IMR-90 (cell line): ENCODE data around the gene KIF21A.

Source experiments
- CTCF ChIP-seq: conservative IDR thresholded peaks from 2 replicates; pipeline ENCODE4 v1.5.1; 2012; ENCODE audit warnings: mild to moderate bottlenecking, low read depth, low read length, improper control_type of control experiment
- POLR2A ChIP-seq: IDR thresholded peaks from 2 replicates; pipeline ENCODE4 v1.6.1; 2012; ENCODE audit warnings: mild to moderate bottlenecking, low read depth, low read length

GRCh38 chr12:39476121-39476520 is 33.2 kb upstream of the KIF21A start:
- TF ChIP-seq CTCF = no peak
- TF ChIP-seq POLR2A = no peak
